HG03064 (cell line): ENCODE data around the gene PRDM5.

Experiments
- ATAC-seq: cut with Tn5 transposase; IDR thresholded peaks from one replicate; pipeline ENCODE4 v1.9.1; 2021; ENCODE audit warnings: low read depth; ENCODE audit not compliant: unreplicated experiment

Gene PRDM5

GRCh38 chr4:120722655-120723054 is 199.9 kb downstream of the PRDM5 start:
- no peak for ATAC-seq

GRCh38 chr4:120720354-120720934 is 202.1 kb downstream of the PRDM5 start:
- no peak for ATAC-seq

GRCh38 chr4:120718979-120719566 is 203.5 kb downstream of the PRDM5 start:
- peak; percentile 64 for ATAC-seq

- ATAC-seq, result no peak
Observed at GRCh38 chr4:120716346-120716745, 206.2 kb downstream of the PRDM5 start.

GRCh38 chr4:120714417-120715010 is 208.0 kb downstream of the PRDM5 start:
- no peak for ATAC-seq

GRCh38 chr4:120709991-120710390 is 212.5 kb downstream of the PRDM5 start:
- no peak for ATAC-seq

- no peak for ATAC-seq
Observed at GRCh38 chr4:120704538-120704937, 218.0 kb downstream of the PRDM5 start.

GRCh38 chr4:120703908-120704307 is 218.6 kb downstream of the PRDM5 start:
- no peak for ATAC-seq

- no peak for ATAC-seq
Observed at GRCh38 chr4:120699354-120699753, 223.2 kb downstream of the PRDM5 start.

GRCh38 chr4:120694973-120695372 is 227.6 kb downstream of the PRDM5 start:
- no peak for ATAC-seq

GRCh38 chr4:120693816-120694215 is 228.7 kb downstream of the PRDM5 start:
- ATAC-seq, result no peak

GRCh38 chr4:120692964-120693363 is 229.6 kb downstream of the PRDM5 start:
- no peak for ATAC-seq

GRCh38 chr4:120691536-120691935 is 231.0 kb downstream of the PRDM5 start:
- no peak for ATAC-seq

- ATAC-seq, result no peak
Observed at GRCh38 chr4:120691106-120691505, 231.4 kb downstream of the PRDM5 start.

- ATAC-seq, result no peak
Observed at GRCh38 chr4:120688791-120689190, 233.7 kb downstream of the PRDM5 start.

GRCh38 chr4:120685756-120686278 is 236.7 kb downstream of the PRDM5 start:
- no peak for ATAC-seq

- no peak for ATAC-seq
Observed at GRCh38 chr4:120683897-120684540, 238.5 kb downstream of the PRDM5 start.

GRCh38 chr4:120682981-120683380 is 239.5 kb downstream of the PRDM5 start:
- ATAC-seq, result no peak

- no peak for ATAC-seq
Observed at GRCh38 chr4:120680647-120681228, 241.8 kb downstream of the PRDM5 start.

GRCh38 chr4:120673696-120674095 is 248.8 kb downstream of the PRDM5 start:
- no peak for ATAC-seq

GRCh38 chr4:120672558-120673147 is 249.9 kb downstream of the PRDM5 start:
- no peak for ATAC-seq
